Thoracic aorta (tissue), 2 donors: ENCODE data around the gene TCL1B. TPM values are rescaled to one million over a fixed set of nuclear protein-coding genes. Genes with fewer than 3 reads are reported as not detected.

ENCODE experiments used
- ATAC-seq: fragments of 150-250 bp; one replicate; pipeline ENCODE4 v1.8.0; 2017; ENCODE audit warnings: low read depth; ENCODE audit not compliant: insufficient number of reproducible peaks, low FRiP score
- DNase-seq: peaks from one replicate; pipeline ENCODE4 v3.0.0-alpha.2; 2020; ENCODE audit warnings: low spot score
- H3K27ac ChIP-seq, 2 donors: fragments of 200-600 bp; sonication (generic); 1 replicate in 1 of 2; 2 replicates in 1 of 2; pipeline ENCODE4 v1.5.1; 2016; ENCODE audit warnings: mild to moderate bottlenecking in 2 of 2, moderate library complexity in 2 of 2
- H3K27me3 ChIP-seq: fragments of 200-600 bp; sonication (generic); replicated peaks from 2 replicates; pipeline ENCODE4 v1.6.0; 2016; ENCODE audit warnings: mild to moderate bottlenecking; ENCODE audit not compliant: insufficient read depth
- H3K36me3 ChIP-seq: fragments of 200-600 bp; sonication (generic); one replicate; pipeline ENCODE4 v1.5.1; 2016
- H3K4me1 ChIP-seq, 2 donors: fragments of 200-600 bp; sonication (generic); 1 replicate in 1 of 2; 2 replicates in 1 of 2; pipeline versions ENCODE4 v1.5.1 to v1.6.0; 2016; ENCODE audit warnings: low read depth in 2 of 2, mild to moderate bottlenecking in 1 of 2; ENCODE audit not compliant: control insufficient read depth in 1 of 2
- H3K4me3 ChIP-seq: fragments of 200-600 bp; sonication (generic); 2 replicates; pipeline ENCODE4 v1.5.1; 2016; ENCODE audit warnings: mild to moderate bottlenecking
- H3K9me3 ChIP-seq: fragments of 200-600 bp; sonication (generic); 2 replicates; pipeline ENCODE4 v1.5.1; 2016
- total RNA-seq, 2 donors: library from RNA; depleted of rRNA; stranded (reverse); fragments of >200 nt; gene quantifications; one replicate each; pipeline versions ENCODE4 v1.1.0 to v1.2.3, GENCODE V29; 2016
- TF ChIP-seq, protein P1 (sequence below): fragments of 200-600 bp; sonication (generic); IDR thresholded peaks from one replicate; pipeline ENCODE4 v1.5.1; 2019; ENCODE audit warnings: antibody characterized with exemption

The TCL1B gene
- total RNA-seq, 2 donors from 2014 or later: not detected

DNA sequence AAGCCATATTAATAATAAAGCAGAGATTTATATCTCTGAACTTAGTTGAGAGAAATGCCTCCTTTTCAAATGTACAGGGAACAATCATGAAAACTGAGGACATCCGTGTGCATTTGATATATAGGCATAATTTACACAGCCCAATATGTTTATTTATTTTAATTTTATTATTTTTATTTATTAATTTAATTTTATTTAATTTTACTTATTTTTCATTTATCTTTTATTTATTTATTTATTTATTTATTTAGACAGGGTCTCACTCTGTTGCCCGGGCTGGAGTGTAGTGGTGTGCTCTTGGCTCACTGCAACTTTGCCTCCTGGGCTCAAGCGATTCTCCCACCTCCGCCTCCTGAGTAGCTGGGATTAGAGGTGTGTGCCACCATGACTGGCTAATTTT, 19.3 kb downstream of the TCL1B start:
- Histone ChIP-seq H3K36me3 (no peaks in the 10 kb centered on the region), H3K9me3 (no peaks in the 10 kb centered on the region), H3K27me3 (no peaks in the 10 kb centered on the region), H3K4me3 (no peak overlapping the region), H3K4me1 (peaks cover 0 to 5% of the 10 kb centered on the region in 2 donors), H3K27ac (no peak overlapping the region)
- TF ChIP-seq, protein P1, sequence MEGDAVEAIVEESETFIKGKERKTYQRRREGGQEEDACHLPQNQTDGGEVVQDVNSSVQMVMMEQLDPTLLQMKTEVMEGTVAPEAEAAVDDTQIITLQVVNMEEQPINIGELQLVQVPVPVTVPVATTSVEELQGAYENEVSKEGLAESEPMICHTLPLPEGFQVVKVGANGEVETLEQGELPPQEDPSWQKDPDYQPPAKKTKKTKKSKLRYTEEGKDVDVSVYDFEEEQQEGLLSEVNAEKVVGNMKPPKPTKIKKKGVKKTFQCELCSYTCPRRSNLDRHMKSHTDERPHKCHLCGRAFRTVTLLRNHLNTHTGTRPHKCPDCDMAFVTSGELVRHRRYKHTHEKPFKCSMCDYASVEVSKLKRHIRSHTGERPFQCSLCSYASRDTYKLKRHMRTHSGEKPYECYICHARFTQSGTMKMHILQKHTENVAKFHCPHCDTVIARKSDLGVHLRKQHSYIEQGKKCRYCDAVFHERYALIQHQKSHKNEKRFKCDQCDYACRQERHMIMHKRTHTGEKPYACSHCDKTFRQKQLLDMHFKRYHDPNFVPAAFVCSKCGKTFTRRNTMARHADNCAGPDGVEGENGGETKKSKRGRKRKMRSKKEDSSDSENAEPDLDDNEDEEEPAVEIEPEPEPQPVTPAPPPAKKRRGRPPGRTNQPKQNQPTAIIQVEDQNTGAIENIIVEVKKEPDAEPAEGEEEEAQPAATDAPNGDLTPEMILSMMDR: no peak
- DNase-seq: no peak
- no peak for ATAC-seq

- TF ChIP-seq, protein P1: no peak
- no peaks in the 10 kb centered on the region for H3K27me3 ChIP-seq
- ATAC-seq (no peak), DNase-seq (no peak)
- no peaks in the 10 kb centered on the region for H3K9me3 ChIP-seq
- no peaks in the 10 kb centered on the region for H3K4me1 ChIP-seq
- H3K27ac ChIP-seq: no peak overlapping the region
- H3K36me3 ChIP-seq: no peaks in the 10 kb centered on the region
- no peak overlapping the region for H3K4me3 ChIP-seq
These were observed 21.1 kb downstream of the TCL1B start for GRCh38 chr14:95707327-95707726.

DNA sequence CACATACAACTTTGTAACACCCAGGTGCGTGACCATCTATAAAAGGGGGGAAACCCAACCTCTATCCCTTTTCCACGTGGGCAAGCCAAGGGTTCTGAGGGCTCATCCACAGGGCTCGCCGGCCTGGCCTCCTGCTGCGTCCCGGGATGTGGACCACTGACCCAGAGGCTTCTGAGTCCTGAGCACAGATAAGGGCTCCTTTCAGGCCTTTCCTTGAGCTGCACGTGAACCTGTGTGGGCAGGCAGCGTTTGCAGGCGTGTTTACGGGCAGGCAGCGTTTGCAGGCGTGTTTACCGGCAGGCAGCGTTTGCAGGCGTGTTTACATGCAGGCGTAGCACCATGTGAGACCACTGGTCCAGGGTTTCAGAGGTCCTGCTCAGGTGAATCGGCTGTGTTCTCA, 23.9 kb downstream of the TCL1B start:
- no peak for DNase-seq
- H3K4me3 ChIP-seq: no peak overlapping the region

GRCh38 chr14:95711476-95712176, 25.4 kb downstream of the TCL1B start:
- ATAC-seq: no peak
- no peaks in the 10 kb centered on the region for H3K27me3 ChIP-seq
- TF ChIP-seq, protein P1: no peak

More for the DNA sequence above, 23.9 kb downstream of the TCL1B start:
- Histone ChIP-seq H3K27ac (no peak overlapping the region), H3K4me1 (no peaks in the 10 kb centered on the region), H3K27me3 (no peaks in the 10 kb centered on the region), H3K36me3 (no peaks in the 10 kb centered on the region), H3K9me3 (no peaks in the 10 kb centered on the region)
- no peak for ATAC-seq
- TF ChIP-seq, protein P1: no peak

DNA sequence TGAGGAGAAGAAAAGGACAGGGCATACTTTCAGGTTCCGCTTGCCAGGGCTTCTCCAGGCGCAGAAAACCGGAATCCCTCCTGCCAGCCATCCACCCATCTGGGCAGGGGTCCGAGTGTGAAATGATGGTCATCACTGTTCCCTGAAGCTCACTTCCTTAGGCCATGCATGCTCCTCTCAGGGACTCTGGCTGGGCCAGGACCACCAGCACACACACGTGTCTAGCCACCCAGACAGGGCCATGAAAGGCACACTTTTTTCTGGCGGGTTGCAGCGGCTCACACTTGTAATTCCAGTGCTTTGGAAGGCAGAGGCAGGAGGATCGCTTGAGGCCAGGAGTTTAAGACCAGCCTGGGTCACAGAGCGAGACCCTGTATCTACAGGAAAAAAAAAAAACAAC, 26.2 kb downstream of the TCL1B start:
- DNase-seq (no peak), ATAC-seq (no peak)
- no peaks in the 10 kb centered on the region for H3K4me1 ChIP-seq
- H3K27ac ChIP-seq: no peak overlapping the region
- no peaks in the 10 kb centered on the region for H3K36me3 ChIP-seq
- TF ChIP-seq, protein P1: no peak
- H3K27me3 ChIP-seq: no peaks in the 10 kb centered on the region
- no peaks in the 10 kb centered on the region for H3K9me3 ChIP-seq
- H3K4me3 ChIP-seq: no peak overlapping the region

More at GRCh38 chr14:95711476-95712176, 25.4 kb downstream of the TCL1B start:
- no peak for DNase-seq
- no peak overlapping the region for H3K4me3 ChIP-seq
- H3K27ac ChIP-seq: no peak overlapping the region
- H3K4me1 ChIP-seq: no peaks in the 10 kb centered on the region
- H3K36me3 ChIP-seq: no peaks in the 10 kb centered on the region
- H3K9me3 ChIP-seq: no peaks in the 10 kb centered on the region
